Testis (tissue), 3 donors: ENCODE results near the gene MLLT1. TPM values are rescaled to one million over a fixed set of nuclear protein-coding genes. Genes with fewer than 3 reads are reported as not detected.

Experiments
- DNase-seq: peaks from one replicate; pipeline ENCODE4 v3.0.0-alpha.2; 2019
- H3K27ac ChIP-seq, 2 donors: fragments of 200-600 bp; sonication (generic); one replicate each; pipeline ENCODE4 v1.5.1; 2019
- H3K27me3 ChIP-seq: fragments of 200-600 bp; sonication (generic); one replicate; pipeline ENCODE4 v1.5.1; 2019
- H3K36me3 ChIP-seq: fragments of 200-600 bp; sonication (generic); one replicate; pipeline ENCODE4 v1.5.1; 2017; ENCODE audit warnings: low read depth; ENCODE audit errors: missing control alignments
- H3K4me1 ChIP-seq: fragments of 200-600 bp; sonication (generic); one replicate; pipeline ENCODE4 v1.5.1; 2019
- H3K4me3 ChIP-seq, 2 donors: fragments of 200-600 bp; sonication (generic); one replicate each; pipeline ENCODE4 v1.5.1; 2017 to 2019
- H3K9me3 ChIP-seq: fragments of 200-600 bp; sonication (generic); one replicate; pipeline ENCODE4 v1.5.1; 2017
- CTCF ChIP-seq, 3 experiments: fragments of 450-650 bp in 2 of 3; fragments of 200-600 bp in 1 of 3; sonication (generic) in 1 of 3; IDR thresholded peaks; one replicate each; pipeline ENCODE4 v1.5.1; 2016 to 2019; ENCODE audit warnings: antibody characterized with exemption in 3 of 3, mild to moderate bottlenecking in 2 of 3, moderate library complexity in 1 of 3
- POLR2A ChIP-seq: fragments of 450-650 bp; IDR thresholded peaks from one replicate; pipeline ENCODE4 v1.6.1; 2017; ENCODE audit warnings: antibody characterized with exemption, mild to moderate bottlenecking, moderate library complexity
- WGBS, 2 donors: methylation state at CpG; one replicate each; pipeline ENCODE4 v1.1.5; 2018; 5-methylcytosine and 5-hydroxymethylcytosine counted together
- intact Hi-C: fragments of 100-400 bp; cut with DNase I; formaldehyde crosslinking; loops from one replicate; pipeline ENCODE4 v1.15.1; 2023; ENCODE audit warnings: low total_unique reads
- polyA plus RNA-seq: library from polyadenylated mRNA; stranded (reverse); fragments of 350-450 nt; fragmentation: Illumina TruSeq; extraction: RNeasy Lipid Tissue Mini Kit (QIAGEN cat#74804); gene quantifications from one replicate; pipeline ENCODE4 v1.2.3, GENCODE V29; 2014; ENCODE audit warnings: low read depth, low replicate concordance; ENCODE audit not compliant: insufficient read depth
- total RNA-seq, 2 donors: library from RNA; depleted of rRNA; stranded (reverse); fragments of >200 nt; gene quantifications; one replicate each; pipeline ENCODE4 v1.2.3, GENCODE V29; 2016

Gene MLLT1
- total and polyA plus RNA-seq, 3 donors from 2014 or later = 17.3 to 32.0 (median 22.4) TPM

DNA sequence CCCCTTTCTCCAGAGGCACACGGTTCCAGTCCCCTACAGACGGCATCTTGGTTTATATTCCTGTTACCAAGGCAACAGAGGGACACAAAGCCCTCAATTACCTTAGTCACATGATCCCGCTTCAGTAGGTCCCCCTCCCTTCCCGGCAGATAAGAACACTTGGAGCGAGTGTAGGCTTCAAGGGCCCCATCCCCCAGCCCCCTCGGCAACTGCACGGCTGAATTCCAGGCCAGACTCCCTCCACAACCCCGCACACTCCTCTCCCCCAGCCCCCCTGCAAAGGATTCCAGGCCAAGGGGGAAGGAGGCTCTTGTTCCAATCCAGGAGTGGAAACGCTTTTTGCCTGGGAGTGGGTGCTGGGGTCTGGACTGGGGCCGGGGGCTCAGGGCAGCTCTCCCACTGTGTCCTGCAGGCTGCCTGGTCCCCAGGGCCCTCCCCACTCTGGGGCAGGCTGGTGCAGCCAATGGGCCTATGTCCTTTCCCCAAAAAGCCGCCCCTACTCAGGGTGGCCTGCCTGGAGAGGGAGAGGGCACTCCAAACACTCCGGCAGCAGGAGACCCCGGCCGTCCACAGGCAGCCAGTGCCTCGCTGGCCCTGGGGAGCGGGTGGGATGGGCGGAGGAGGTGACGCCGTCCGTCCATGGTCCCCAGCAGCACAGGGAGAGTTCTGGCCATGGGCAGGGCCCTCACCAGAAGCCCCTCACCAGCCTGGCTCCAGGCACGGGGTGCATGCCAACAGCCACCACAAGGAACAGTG, 62.6 kb downstream of the MLLT1 start:
- H3K36me3 ChIP-seq = no peaks in the 10 kb centered on the region
- H3K4me1 ChIP-seq = peaks cover 46% of the 10 kb centered on the region
- DNase-seq = peak; percentile 47
- no peak overlapping the region for H3K4me3 ChIP-seq
- no peaks in the 10 kb centered on the region for H3K9me3 ChIP-seq
- H3K27ac ChIP-seq = no peak overlapping the region
- H3K27me3 ChIP-seq = no peaks in the 10 kb centered on the region
- WGBS, 2 donors = 38 to 72% methylated on average over 5 to 19 of the region's 21 CpGs
- intact Hi-C loops = no loop called here
- TF ChIP-seq POLR2A = no peak
- TF ChIP-seq CTCF (IDR thresholded peaks at IDR 0.05) = no peak

DNA sequence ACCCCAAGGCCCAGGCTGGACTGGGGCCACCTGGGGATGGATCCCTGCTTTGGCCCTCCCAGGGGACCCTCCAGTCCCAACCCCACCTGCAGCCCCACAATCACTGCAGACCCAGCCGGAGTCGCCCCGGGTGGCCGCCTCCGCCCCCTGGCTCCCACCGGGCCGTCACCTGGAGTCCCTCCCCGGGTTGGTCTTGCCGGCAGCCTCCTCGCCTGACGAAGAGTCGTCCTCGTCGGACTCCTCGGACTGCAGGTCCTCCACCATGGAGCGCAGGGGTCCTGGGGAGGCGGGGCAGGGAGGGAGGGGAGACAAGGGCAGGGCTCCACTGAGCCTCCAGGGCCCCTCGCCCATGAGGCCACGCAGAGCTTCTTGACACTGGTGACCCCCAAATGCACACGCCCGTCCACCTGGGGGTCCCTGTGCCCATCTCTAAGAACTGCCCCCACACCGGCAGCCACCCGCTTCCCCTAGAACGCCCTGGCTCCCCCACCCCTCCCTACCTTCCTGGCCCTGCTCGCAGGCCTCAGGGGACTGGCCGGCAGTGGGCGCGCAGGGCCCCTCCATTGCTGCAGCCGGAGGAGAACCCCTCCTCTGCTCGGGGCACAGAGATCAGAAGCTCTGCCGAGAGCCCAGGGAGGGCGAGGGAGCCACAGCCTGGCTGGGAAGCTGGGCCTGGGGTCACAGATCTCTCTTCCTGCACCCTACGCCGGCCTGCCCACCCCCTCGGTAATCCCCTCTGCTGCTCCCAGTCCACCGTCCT, 63.4 kb downstream of the MLLT1 start:
- intact Hi-C loops = no loop called here
- Histone ChIP-seq H3K4me1 (peaks cover 44% of the 10 kb centered on the region), H3K27ac (no peak overlapping the region), H3K27me3 (no peaks in the 10 kb centered on the region), H3K4me3 (no peak overlapping the region), H3K36me3 (no peaks in the 10 kb centered on the region), H3K9me3 (no peaks in the 10 kb centered on the region)
- no peak for TF ChIP-seq POLR2A
- WGBS, 2 donors = 79 to 81% methylated on average over 16 to 36 of the region's 36 CpGs
- DNase-seq = no peak

DNA sequence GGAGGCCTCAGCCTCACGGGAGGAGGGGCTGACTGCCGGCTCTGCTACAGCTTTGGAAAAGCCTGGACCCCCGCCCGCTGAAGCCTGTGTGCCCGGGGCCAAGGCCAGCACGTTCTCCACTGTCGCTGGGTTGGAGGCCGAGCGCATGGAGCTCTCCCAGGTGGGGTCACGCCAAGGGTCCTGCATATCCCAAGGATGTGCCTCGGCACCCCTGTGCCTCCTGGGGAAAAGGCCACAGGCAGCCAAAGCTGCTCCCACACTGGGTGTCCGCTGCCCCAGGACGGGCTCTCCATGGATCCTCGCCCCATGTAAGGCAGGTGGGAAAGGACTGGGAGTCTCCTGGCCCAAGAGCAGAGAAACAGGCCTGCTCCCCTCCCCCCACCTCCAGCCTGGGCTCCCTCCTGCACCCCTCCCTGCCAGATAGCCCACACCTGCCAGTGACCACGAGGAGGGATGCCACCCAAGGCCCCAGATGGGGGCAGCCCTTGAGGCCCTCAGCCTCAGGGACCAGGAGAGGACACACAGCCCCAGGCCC, 64.0 kb downstream of the MLLT1 start:
- TF ChIP-seq POLR2A (no peak), CTCF (IDR thresholded peaks at IDR 0.05) (no peak)
- peaks cover 40% of the 10 kb centered on the region for H3K4me1 ChIP-seq
- H3K27ac ChIP-seq = no peak overlapping the region
- 76 to 91% methylated on average over 12 to 14 of the region's 15 CpGs for WGBS, 2 donors
- no peaks in the 10 kb centered on the region for H3K36me3 ChIP-seq
- no peaks in the 10 kb centered on the region for H3K27me3 ChIP-seq
- DNase-seq = no peak
- H3K9me3 ChIP-seq = no peaks in the 10 kb centered on the region
- intact Hi-C loops = no loop called here
- H3K4me3 ChIP-seq = no peak overlapping the region

DNA sequence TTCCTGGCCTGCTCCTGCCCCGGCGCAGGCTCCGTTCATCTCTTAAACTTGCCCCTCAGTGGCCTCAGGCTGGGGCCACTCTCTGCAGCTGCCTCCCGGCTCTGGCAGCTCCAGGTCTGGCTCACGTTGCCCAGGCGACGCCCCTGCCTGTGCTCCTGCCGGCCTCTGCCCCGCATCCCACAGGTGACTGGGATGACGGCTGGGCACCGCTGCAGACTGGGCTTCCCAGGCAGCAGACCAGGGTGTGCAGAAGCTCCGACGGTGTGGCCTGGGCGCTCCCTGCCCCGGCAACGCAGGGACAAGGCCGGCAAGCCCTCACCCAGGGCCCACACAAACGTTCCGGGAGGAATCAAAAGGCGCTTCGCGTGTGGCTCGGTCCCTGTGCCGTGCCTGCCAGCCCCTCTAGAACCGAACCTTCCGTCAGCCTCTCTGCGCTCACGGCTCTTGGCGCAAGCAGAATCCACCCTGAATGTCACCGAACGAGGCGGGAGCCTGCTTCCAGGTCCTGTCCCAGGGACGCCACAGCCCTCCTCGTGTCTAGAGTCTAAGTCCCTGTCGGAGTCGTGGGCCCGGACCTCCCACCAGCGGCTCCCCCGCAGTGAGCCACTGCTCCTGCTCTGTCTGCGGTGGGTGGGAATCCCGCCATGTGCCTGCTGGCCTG, 64.8 kb downstream of the MLLT1 start:
- Histone ChIP-seq H3K36me3 (no peaks in the 10 kb centered on the region), H3K4me1 (peaks cover 34% of the 10 kb centered on the region), H3K27ac (no peak overlapping the region), H3K4me3 (no peak overlapping the region), H3K27me3 (no peaks in the 10 kb centered on the region), H3K9me3 (no peaks in the 10 kb centered on the region)
- intact Hi-C loops = no loop called here
- no peak for TF ChIP-seq POLR2A
- TF ChIP-seq CTCF (IDR thresholded peaks at IDR 0.05) = no peak
- no peak for DNase-seq
- 91 to 94% methylated on average over 16 to 41 of the region's 41 CpGs for WGBS, 2 donors
